Omental fat pad (tissue), 4 donors: ENCODE results near the gene ZCWPW1. TPM values are rescaled to one million over a fixed set of nuclear protein-coding genes. Genes with fewer than 3 reads are reported as not detected.

Experiments
- ATAC-seq: fragments of 150-250 bp; one replicate; pipeline ENCODE4 v1.9.1; 2016; ENCODE audit warnings: mild to moderate bottlenecking, moderate library complexity; ENCODE audit not compliant: low FRiP score
- DNase-seq: peaks from one replicate; pipeline ENCODE4 v3.0.0-alpha.2; 2019; ENCODE audit warnings: low spot score
- CTCF ChIP-seq, 3 donors: fragments of 450-650 bp; IDR thresholded peaks; one replicate each; pipeline ENCODE4 v1.5.1; 2016 to 2017; ENCODE audit warnings: antibody characterized with exemption in 3 of 3, mild to moderate bottlenecking in 3 of 3, moderate library complexity in 2 of 3
- total RNA-seq, 4 donors: library from RNA; depleted of rRNA; stranded (reverse); fragments of >200 nt; gene quantifications; one replicate each; pipeline ENCODE4 v1.1.0, GENCODE V29; 2016

Gene ZCWPW1
- total RNA-seq, 4 donors from 2014 or later: 2.8 to 5.8 (median 3.6) TPM

- DNase-seq: no peak
- TF ChIP-seq CTCF (IDR thresholded peaks at IDR 0.05): no peak
- no peak for ATAC-seq
Observed at GRCh38 chr7:100398239-100398638, 30.3 kb downstream of the ZCWPW1 start.

- ATAC-seq: no peak
- TF ChIP-seq CTCF (IDR thresholded peaks at IDR 0.05): no peak
- DNase-seq: no peak
Observed at GRCh38 chr7:100397315-100398081, 31.0 kb downstream of the ZCWPW1 start.

- TF ChIP-seq CTCF (IDR thresholded peaks at IDR 0.05): no peak
- ATAC-seq: no peak
- no peak for DNase-seq
Observed at GRCh38 chr7:100396421-100396982, 32.0 kb downstream of the ZCWPW1 start.

GRCh38 chr7:100394077-100394476, 34.4 kb downstream of the ZCWPW1 start:
- TF ChIP-seq CTCF (IDR thresholded peaks at IDR 0.05): no peak
- DNase-seq: no peak
- ATAC-seq: no peak

GRCh38 chr7:100393233-100393905, 35.1 kb downstream of the ZCWPW1 start:
- DNase-seq (no peak), ATAC-seq (no peak)
- TF ChIP-seq CTCF (IDR thresholded peaks at IDR 0.05): no peak

- no peak for TF ChIP-seq CTCF (IDR thresholded peaks at IDR 0.05)
- no peak for ATAC-seq
- DNase-seq: no peak
Observed at GRCh38 chr7:100390286-100391009, 38.1 kb downstream of the ZCWPW1 start.
